ENCODE data around the gene SPP1. TPM values are rescaled to one million over a fixed set of nuclear protein-coding genes. Genes with fewer than 3 reads are reported as not detected.

The SPP1 gene
- total and polyA plus RNA-seq, 7 donors, result 3.0 to 47.8 (median 30.4) TPM

- no peak overlapping the region for H3K27ac ChIP-seq
- peaks cover 0 to 22% (median 17%) of the 10 kb centered on the region in 4 donors for H3K4me1 ChIP-seq
- 64 to 85% methylated on average over 3 of the region's 3 CpGs for WGBS, 2 donors
- H3K27me3 ChIP-seq, result no peaks in the 10 kb centered on the region
- TF ChIP-seq POLR2A (IDR thresholded peaks at IDR 0.05), result no peak
- TF ChIP-seq POLR2AphosphoS5 (IDR thresholded peaks at IDR 0.05), result no peak
- no peak for TF ChIP-seq CTCF (IDR thresholded peaks at IDR 0.05)
- no peak for TF ChIP-seq EP300 (IDR thresholded peaks at IDR 0.05)
- intact Hi-C loops (cut with DNase I), result no loop called here
- no peak for DNase-seq
- H3K4me3 ChIP-seq, result no peak overlapping the region
- H3K36me3 ChIP-seq, result no peaks in the 10 kb centered on the region
- no peaks in the 10 kb centered on the region for H3K9me3 ChIP-seq
Measured at GRCh38 chr4:88001871-88002270, 26.4 kb downstream of the SPP1 start.

GRCh38 chr4:88002786-88003185, 27.3 kb downstream of the SPP1 start:
- intact Hi-C loops (cut with DNase I), result no loop called here
- H3K27ac ChIP-seq, result no peak overlapping the region

GRCh38 chr4:88003261-88003660, 27.7 kb downstream of the SPP1 start:
- TF ChIP-seq POLR2A (IDR thresholded peaks at IDR 0.05) (no peak), POLR2AphosphoS5 (IDR thresholded peaks at IDR 0.05) (no peak)
- no peak for DNase-seq
- Histone ChIP-seq H3K9me3 (no peaks in the 10 kb centered on the region), H3K27me3 (no peaks in the 10 kb centered on the region), H3K36me3 (no peaks in the 10 kb centered on the region), H3K4me3 (no peak overlapping the region), H3K27ac (no peak overlapping the region), H3K4me1 (peaks cover 0 to 25% (median 21%) of the 10 kb centered on the region in 4 donors)
- intact Hi-C loops (cut with DNase I), result no loop called here
- WGBS, 2 donors, result 49 to 82% methylated on average over 3 of the region's 3 CpGs

More at GRCh38 chr4:88002786-88003185, 27.3 kb downstream of the SPP1 start:
- Histone ChIP-seq H3K4me3 (no peak overlapping the region), H3K9me3 (no peaks in the 10 kb centered on the region), H3K4me1 (peaks cover 0 to 25% (median 21%) of the 10 kb centered on the region in 4 donors), H3K27me3 (no peaks in the 10 kb centered on the region), H3K36me3 (no peaks in the 10 kb centered on the region)
- WGBS, 2 donors, result 35 to 63% methylated on average over 4 of the region's 4 CpGs
- no peak for TF ChIP-seq POLR2AphosphoS5 (IDR thresholded peaks at IDR 0.05)
- DNase-seq, result no peak

GRCh38 chr4:88005076-88005475, 29.6 kb downstream of the SPP1 start:
- Histone ChIP-seq H3K27me3 (no peaks in the 10 kb centered on the region), H3K4me3 (no peak overlapping the region), H3K27ac (peak overlapping the region; percentile 15 to 97 (median 68)), H3K36me3 (no peaks in the 10 kb centered on the region), H3K4me1 (peaks cover 0 to 41% (median 32%) of the 10 kb centered on the region in 4 donors), H3K9me3 (no peaks in the 10 kb centered on the region)
- no peak for TF ChIP-seq POLR2A (IDR thresholded peaks at IDR 0.05)
- TF ChIP-seq CTCF (IDR thresholded peaks at IDR 0.05), result no peak
- TF ChIP-seq POLR2AphosphoS5 (IDR thresholded peaks at IDR 0.05), result peak in 1 of 4 donors; percentile 4
- no peak for DNase-seq
- WGBS, 2 donors, result 85 to 97% methylated on average over 2 of the region's 2 CpGs
- intact Hi-C loops (cut with DNase I), result loop anchor here (5.0 kb wide), 1 partner anchor 587 kb away; the partner anchor contains the start of gene HERC3

GRCh38 chr4:88005946-88006345, 30.4 kb downstream of the SPP1 start:
- DNase-seq, result no peak
- H3K27me3 ChIP-seq, result no peaks in the 10 kb centered on the region
- H3K4me1 ChIP-seq, result peaks cover 0 to 50% (median 41%) of the 10 kb centered on the region in 4 donors
- H3K27ac ChIP-seq, result peak overlapping the region in 2 of 4 donors; percentile 94 to 97
- no peak overlapping the region for H3K4me3 ChIP-seq
- no peak for TF ChIP-seq POLR2AphosphoS5 (IDR thresholded peaks at IDR 0.05)
- H3K36me3 ChIP-seq, result no peaks in the 10 kb centered on the region
- 98% methylated on average over 10 of the region's 10 CpGs for WGBS, 2 donors
- H3K9me3 ChIP-seq, result no peaks in the 10 kb centered on the region
- intact Hi-C loops (cut with DNase I), result loop anchor here (5.0 kb wide), 1 partner anchor 586 kb away; the partner anchor contains the start of gene HERC3

GRCh38 chr4:88006956-88007303, 31.4 kb downstream of the SPP1 start:
- peak; percentile 66 for DNase-seq
- Histone ChIP-seq H3K9me3 (no peaks in the 10 kb centered on the region), H3K36me3 (no peaks in the 10 kb centered on the region), H3K4me3 (peak overlapping the region; percentile 26 to 97 (median 92)), H3K4me1 (peaks cover 0 to 60% (median 51%) of the 10 kb centered on the region in 4 donors), H3K27ac (peak overlapping the region; percentile 90 to 97 (median 94)), H3K27me3 (no peaks in the 10 kb centered on the region)
- intact Hi-C loops (cut with DNase I), result loop anchor here (5.0 kb wide), 1 partner anchor 585 kb away; the partner anchor contains the start of gene HERC3
- WGBS, 2 donors, result 65 to 66% methylated on average over 10 of the region's 10 CpGs
- TF ChIP-seq CTCF (IDR thresholded peaks at IDR 0.05) (no peak), POLR2A (IDR thresholded peaks at IDR 0.05) (no peak), EP300 (IDR thresholded peaks at IDR 0.05) (no peak), POLR2AphosphoS5 (IDR thresholded peaks at IDR 0.05) (no peak)

Data from sigmoid colon (tissue), 7 donors.